HFF-Myc (cell line): ENCODE results near the gene PCYOX1L.
A peak's percentile ranks its signal among the peaks of the same experiment; 100 is the strongest.

Source experiments
- DNase-seq: peaks from one replicate; pipeline ENCODE4 v3.0.0-alpha.2; 2011; ENCODE audit warnings: low read depth; ENCODE audit errors: extremely low read depth
- H3K4me3 ChIP-seq: replicated peaks from 2 replicates; pipeline ENCODE4 v1.5.1; 2011; ENCODE audit warnings: low read depth, mild to moderate bottlenecking, control low read depth, low read length
- CTCF ChIP-seq: IDR thresholded peaks from 2 replicates; pipeline ENCODE4 v1.5.1; 2012; ENCODE audit warnings: mild to moderate bottlenecking, low read depth, low read length, control low read depth; ENCODE audit errors: missing control alignments

PCYOX1L gene

GRCh38 chr5:149406203-149406978 lies 48.5 kb downstream of the PCYOX1L start:
- TF ChIP-seq CTCF, result no peak
- H3K4me3 ChIP-seq, result peak overlapping the region; percentile 64
- DNase-seq, result peak; percentile 92

- no peak for TF ChIP-seq CTCF
- no peak for DNase-seq
- H3K4me3 ChIP-seq, result peak overlapping the region; percentile 64
These were observed 49.1 kb downstream of the PCYOX1L start for GRCh38 chr5:149406979-149407306.

- TF ChIP-seq CTCF, result no peak
- DNase-seq, result no peak
- H3K4me3 ChIP-seq, result peak overlapping the region; percentile 64
These were observed 49.7 kb downstream of the PCYOX1L start for GRCh38 chr5:149407323-149408251.

GRCh38 chr5:149408252-149409099 lies 50.6 kb downstream of the PCYOX1L start:
- H3K4me3 ChIP-seq, result peak overlapping the region; percentile 64
- no peak for TF ChIP-seq CTCF

GRCh38 chr5:149409268-149409948 lies 51.6 kb downstream of the PCYOX1L start:
- no peak for TF ChIP-seq CTCF
- no peak for DNase-seq
- peak overlapping the region; percentile 64 for H3K4me3 ChIP-seq

More at GRCh38 chr5:149408252-149409099, 50.6 kb downstream of the PCYOX1L start:
- no peak for DNase-seq

GRCh38 chr5:149410071-149410470 lies 52.2 kb downstream of the PCYOX1L start:
- H3K4me3 ChIP-seq, result peak overlapping the region; percentile 64
- DNase-seq, result no peak
- TF ChIP-seq CTCF, result no peak
